Right kidney (tissue), 9 donors: ENCODE results near the gene RNASET2.
A peak's percentile ranks its signal among the peaks of the same experiment; 100 is the strongest.

Experiments
- DNase-seq: peaks from one replicate; pipeline ENCODE4 v3.0.0-alpha.2; 2016
- long read RNA-seq, 8 donors: transcript quantifications; one replicate each; lab custom pipeline, GENCODE V29; 2026

The RNASET2 gene, protein sequence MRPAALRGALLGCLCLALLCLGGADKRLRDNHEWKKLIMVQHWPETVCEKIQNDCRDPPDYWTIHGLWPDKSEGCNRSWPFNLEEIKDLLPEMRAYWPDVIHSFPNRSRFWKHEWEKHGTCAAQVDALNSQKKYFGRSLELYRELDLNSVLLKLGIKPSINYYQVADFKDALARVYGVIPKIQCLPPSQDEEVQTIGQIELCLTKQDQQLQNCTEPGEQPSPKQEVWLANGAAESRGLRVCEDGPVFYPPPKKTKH
- long read RNA-seq, donor 1, transcript RNASET2-210 (9 exons, 1,375 nt) = major isoform, 28 of 44 reads
- long read RNA-seq, donor 1, partial matches to known transcripts = 11 of 44 reads
- long read RNA-seq, donor 1, other reads (novel, unspliced or antisense) = 0 of 44 reads
- long read RNA-seq, donor 2, transcript RNASET2-210 (9 exons, 1,375 nt) = major isoform, 20 of 35 reads
- long read RNA-seq, donor 2, partial matches to known transcripts = 10 of 35 reads
- long read RNA-seq, donor 2, other reads (novel, unspliced or antisense) = 0 of 35 reads
- long read RNA-seq, donor 3, transcript RNASET2-210 (9 exons, 1,375 nt) = major isoform, 7 of 8 reads
- long read RNA-seq, donor 3, partial matches to known transcripts = 0 of 8 reads
- long read RNA-seq, donor 3, other reads (novel, unspliced or antisense) = 0 of 8 reads
- long read RNA-seq, donor 4, transcript RNASET2-210 (9 exons, 1,375 nt) = major isoform, 25 of 43 reads
- long read RNA-seq, donor 4, partial matches to known transcripts = 15 of 43 reads
- long read RNA-seq, donor 4, other reads (novel, unspliced or antisense) = 0 of 43 reads
- long read RNA-seq, donor 5, transcript RNASET2-210 (9 exons, 1,375 nt) = major isoform, 26 of 40 reads
- long read RNA-seq, donor 5, partial matches to known transcripts = 9 of 40 reads
- long read RNA-seq, donor 5, other reads (novel, unspliced or antisense) = 0 of 40 reads
- long read RNA-seq, donor 6, transcript RNASET2-210 (9 exons, 1,375 nt) = major isoform, 18 of 49 reads
- long read RNA-seq, donor 6, partial matches to known transcripts = 26 of 49 reads
- long read RNA-seq, donor 6, other reads (novel, unspliced or antisense) = 0 of 49 reads
- long read RNA-seq, donor 7, transcript RNASET2-210 (9 exons, 1,375 nt) = major isoform, 36 of 50 reads
- long read RNA-seq, donor 7, partial matches to known transcripts = 11 of 50 reads
- long read RNA-seq, donor 7, other reads (novel, unspliced or antisense) = 0 of 50 reads
- long read RNA-seq, donor 8, transcript RNASET2-210 (9 exons, 1,375 nt) = major isoform, 19 of 37 reads
- long read RNA-seq, donor 8, partial matches to known transcripts = 15 of 37 reads
- long read RNA-seq, donor 8, other reads (novel, unspliced or antisense) = 0 of 37 reads

- peak; percentile 87 for DNase-seq
Observed at GRCh38 chr6:166956444-166957086, at the start of gene RNASET2. TSS of gene RNASET2 (minus strand) at chr6:166956550. CDS start at chr6:166956182, 368 bp downstream.

DNA sequence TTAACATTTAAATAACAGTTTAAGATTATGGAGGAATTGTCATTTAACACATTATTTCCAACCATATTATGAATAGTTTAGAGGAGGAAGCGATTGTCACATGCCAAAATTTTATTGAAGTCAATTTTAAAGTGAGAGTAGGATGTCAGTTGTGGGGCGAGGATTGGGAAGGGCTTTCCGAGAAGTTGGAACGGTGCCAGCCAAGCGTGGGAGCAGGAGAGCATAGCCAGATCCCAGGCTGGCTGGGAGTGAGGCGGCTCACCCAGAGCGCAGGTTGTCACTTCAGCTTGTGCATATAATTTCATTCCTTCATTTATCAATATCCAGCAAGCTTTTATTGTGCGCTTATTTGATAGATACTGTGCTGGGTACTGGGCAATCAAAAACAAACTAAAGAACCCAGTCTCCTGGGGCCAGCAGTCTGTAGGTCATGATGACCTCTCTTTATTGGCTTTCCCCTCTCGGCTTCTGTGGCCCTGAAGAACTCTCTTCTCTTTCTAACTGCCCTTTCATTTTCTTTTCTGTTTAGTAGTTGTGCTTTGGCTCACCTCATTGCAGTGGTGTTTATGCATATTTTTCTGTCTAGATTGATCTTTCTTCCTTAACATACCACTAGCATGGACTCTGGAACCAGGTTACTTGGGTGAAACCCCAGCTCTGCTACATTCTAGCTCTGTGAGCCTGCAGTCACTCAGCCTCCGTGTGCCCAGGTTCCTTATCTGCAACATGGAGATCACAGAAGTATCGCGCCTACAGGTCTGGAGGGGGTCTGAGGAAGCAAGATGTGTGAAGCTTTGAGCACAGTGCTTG is 49.2 kb upstream of the RNASET2 start:
- no peak for DNase-seq

- no peak for DNase-seq
Observed at GRCh38 chr6:167000759-167001158, 44.4 kb upstream of the RNASET2 start.

- no peak for DNase-seq
Observed at GRCh38 chr6:166999884-167000253, 43.5 kb upstream of the RNASET2 start.

DNA sequence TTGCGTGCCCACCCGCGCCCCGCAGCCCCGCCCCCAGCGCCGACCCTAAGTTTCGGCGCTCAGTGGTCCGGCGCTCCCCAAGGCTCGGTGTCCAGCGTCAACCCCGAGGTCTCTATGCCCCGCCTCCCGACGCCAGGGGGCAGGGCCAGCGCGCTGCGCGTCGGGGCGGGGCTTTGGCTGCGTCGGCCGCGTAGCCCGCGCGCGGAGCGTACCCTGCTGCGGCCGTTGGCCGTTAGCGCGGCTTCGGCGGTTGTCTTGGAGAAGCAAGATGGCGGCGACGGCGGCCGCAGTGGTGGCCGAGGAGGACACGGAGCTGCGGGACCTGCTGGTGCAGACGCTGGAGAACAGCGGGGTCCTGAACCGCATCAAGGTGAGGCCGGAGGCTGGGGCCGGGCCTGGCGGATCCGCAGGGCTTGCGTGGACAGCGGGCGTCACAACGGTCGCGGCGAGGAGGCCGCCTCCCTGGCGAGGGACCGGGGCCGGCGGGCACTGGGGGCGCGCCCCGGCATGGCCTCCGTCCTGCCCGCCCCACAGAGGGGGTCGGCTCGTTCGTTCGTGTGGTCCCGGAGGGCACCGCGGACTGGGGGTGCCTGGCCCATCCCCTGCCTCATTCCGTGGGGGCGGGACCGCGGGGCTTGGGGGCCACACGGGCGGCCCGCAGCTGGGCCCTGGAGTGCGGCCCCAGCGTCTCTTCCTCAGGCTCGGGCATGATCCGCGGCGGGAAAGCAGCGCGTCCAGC is 43.0 kb upstream of the RNASET2 start, which contains the start of gene CEP43:
CEP43 (plus strand) TSS at position 253 of the 739 bp plus-strand sequence; CDS start at position 269, 16 bp downstream.
- peak; percentile 98 for DNase-seq

GRCh38 chr6:166998256-166999144 is 42.1 kb upstream of the RNASET2 start:
- DNase-seq = peak; percentile 80

DNA sequence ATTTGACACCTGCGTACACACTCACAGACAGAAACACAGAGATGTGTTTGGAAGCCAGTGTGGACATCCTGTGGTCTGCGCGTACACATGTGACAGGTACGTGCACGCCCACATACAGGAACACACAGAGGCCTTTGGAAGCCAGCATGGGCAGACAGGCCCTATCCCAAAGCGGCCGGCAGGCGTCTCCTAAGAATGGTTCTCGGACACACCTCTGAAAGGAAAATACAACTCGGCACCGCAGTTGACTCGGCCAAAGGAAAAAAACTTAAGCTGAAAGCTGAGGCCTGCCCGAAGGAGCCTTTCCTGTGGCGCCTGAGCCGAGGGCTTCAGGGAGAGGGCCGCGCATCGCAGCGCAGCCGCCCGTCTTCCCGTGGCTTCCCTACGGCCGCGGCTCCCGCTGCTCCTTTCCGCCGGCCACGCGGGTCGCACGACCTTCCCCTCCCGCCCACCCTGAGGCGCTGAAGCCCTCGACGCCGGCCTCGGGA is 41.5 kb upstream of the RNASET2 start:
- peak; percentile 59 for DNase-seq

DNA sequence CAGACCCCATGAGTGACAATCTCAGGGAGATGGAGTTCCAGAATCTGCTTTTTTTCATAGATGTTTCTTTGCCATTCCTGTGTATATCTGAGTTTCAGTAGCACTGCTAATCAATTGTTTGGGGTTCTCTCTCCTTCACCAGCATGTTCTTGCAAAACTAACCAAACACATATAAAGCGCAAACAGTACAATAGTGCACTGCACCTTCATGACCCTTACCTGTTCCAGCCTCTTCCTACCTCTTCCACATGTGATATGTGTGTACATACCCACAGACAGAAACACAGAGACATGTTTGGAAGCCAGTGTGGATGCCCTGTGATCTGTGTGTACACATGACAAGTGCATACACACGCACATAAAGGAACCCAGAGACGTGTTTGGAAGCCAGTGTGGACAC is 41.0 kb upstream of the RNASET2 start:
- DNase-seq = no peak

GRCh38 chr6:166996406-166996805 is 40.1 kb upstream of the RNASET2 start:
- no peak for DNase-seq

GRCh38 chr6:166989427-166990032 is 33.2 kb upstream of the RNASET2 start:
- no peak for DNase-seq

- no peak for DNase-seq
Observed at GRCh38 chr6:166988674-166989201, 32.4 kb upstream of the RNASET2 start.

DNA sequence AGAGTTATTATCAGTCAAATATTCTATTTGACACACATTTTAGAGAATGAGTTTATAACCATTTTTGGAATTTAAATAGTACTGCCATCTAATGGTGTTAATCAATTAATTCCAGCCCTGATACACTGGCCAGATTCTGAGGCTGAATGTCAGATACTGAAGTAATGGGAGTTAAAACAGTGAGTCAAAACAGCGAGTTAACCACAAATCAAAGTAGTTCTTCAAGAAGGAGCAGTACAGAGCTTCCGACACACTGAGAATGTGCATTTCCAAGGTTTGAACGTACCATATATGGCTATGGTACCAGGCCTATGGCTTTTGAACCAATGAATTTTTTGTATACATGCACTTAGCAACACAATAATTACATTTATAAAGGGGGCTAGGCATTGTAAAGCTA is 31.6 kb upstream of the RNASET2 start:
- no peak for DNase-seq

GRCh38 chr6:166987448-166987847 is 31.1 kb upstream of the RNASET2 start:
- DNase-seq = no peak

DNA sequence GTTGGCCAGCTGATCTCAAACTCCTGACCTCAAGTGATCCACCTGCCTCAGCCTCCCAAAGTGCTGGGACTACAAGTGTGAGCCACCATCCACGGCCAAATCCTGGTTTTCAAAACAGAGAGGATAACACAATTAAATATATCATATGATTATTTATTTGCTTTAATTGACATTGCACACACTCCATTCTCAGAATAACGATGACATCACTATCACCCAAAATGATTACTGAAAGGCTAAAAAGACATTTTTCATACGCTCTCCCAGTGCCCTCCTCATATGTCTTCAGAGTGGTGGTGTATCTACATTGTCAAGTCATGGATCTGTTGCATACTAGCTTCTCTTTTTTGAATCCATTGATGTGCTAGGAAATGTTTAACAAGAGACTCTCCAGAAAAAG is 24.4 kb upstream of the RNASET2 start:
- DNase-seq = no peak

GRCh38 chr6:166977621-166978525 is 21.5 kb upstream of the RNASET2 start:
- no peak for DNase-seq

GRCh38 chr6:166976636-166977035 is 20.3 kb upstream of the RNASET2 start:
- DNase-seq = no peak

DNA sequence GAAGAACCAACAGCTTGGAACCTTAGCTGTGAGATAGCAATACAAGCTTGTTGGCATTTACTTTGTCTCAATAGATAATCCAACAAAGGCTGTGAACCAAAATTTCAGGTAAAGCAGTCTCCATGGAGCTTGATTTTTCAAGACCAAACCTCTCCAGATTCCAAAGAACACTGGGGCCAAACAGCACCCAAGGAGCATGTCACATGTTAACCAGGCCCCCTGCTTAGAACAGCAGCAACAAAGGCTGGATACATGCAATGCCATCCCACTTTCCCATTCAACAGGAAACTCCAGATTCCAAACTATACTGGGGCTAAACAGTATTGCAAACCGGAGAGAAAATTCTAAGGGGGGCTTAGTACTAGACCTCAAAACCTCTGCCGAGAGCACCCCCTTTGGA is 15.8 kb upstream of the RNASET2 start:
- DNase-seq = no peak
